HG03520 (cell line): ENCODE results near the gene STX12.
"Not testable (repeated sequence)": the region's sequence is repeated elsewhere in the genome, so short reads cannot be mapped to it uniquely, and the experiment has no call there.

Experiments
- ATAC-seq: cut with Tn5 transposase; IDR thresholded peaks from one replicate; pipeline ENCODE4 v1.9.1; 2021; ENCODE audit warnings: mild to moderate bottlenecking, moderate library complexity; ENCODE audit not compliant: unreplicated experiment

The STX12 gene

GRCh38 chr1:27864264-27864895, 91.4 kb downstream of the STX12 start:
- no peak for ATAC-seq

- no peak for ATAC-seq
Observed at GRCh38 chr1:27865821-27866220, 92.8 kb downstream of the STX12 start.

GRCh38 chr1:27868556-27868931, 95.5 kb downstream of the STX12 start:
- no peak for ATAC-seq

GRCh38 chr1:27868932-27869718, 96.1 kb downstream of the STX12 start:
- no peak for ATAC-seq

- no peak for ATAC-seq
Observed at GRCh38 chr1:27869719-27870085, 96.7 kb downstream of the STX12 start.

- not testable (repeated sequence) for ATAC-seq
Observed at GRCh38 chr1:27871076-27871475, 98.1 kb downstream of the STX12 start.

- no peak for ATAC-seq
Observed at GRCh38 chr1:27872059-27872801, 99.2 kb downstream of the STX12 start, which contains the start of gene THEMIS2. Gene THEMIS2, plus strand, starts transcription at chr1:27872544. Its CDS starts 28 bp downstream, at chr1:27872572.

GRCh38 chr1:27872802-27873551, 100.0 kb downstream of the STX12 start:
- no peak for ATAC-seq

- no peak for ATAC-seq
Observed at GRCh38 chr1:27873671-27874384, 100.8 kb downstream of the STX12 start.
